NCI-H187 (cell line): ENCODE data around the gene ARHGAP35.
A peak's percentile ranks its signal among the peaks of the same experiment; 100 is the strongest.
"Not testable (repeated sequence)": the region's sequence is repeated elsewhere in the genome, so short reads cannot be mapped to it uniquely, and the experiment has no call there.

ENCODE experiments used
- DNase-seq, 2 experiments: peaks; one replicate each; lab custom pipeline; 2025; lab: John Stamatoyannopoulos, UW

ARHGAP35 gene

GRCh38 chr19:46871173-46871572 lies 10.4 kb downstream of the ARHGAP35 start:
- DNase-seq, result not testable (repeated sequence)

- no peak for DNase-seq
Measured at GRCh38 chr19:46872967-46873366, 12.2 kb downstream of the ARHGAP35 start.

GRCh38 chr19:46875234-46875633 lies 14.4 kb downstream of the ARHGAP35 start:
- no peak for DNase-seq

GRCh38 chr19:46875657-46876056 lies 14.9 kb downstream of the ARHGAP35 start:
- no peak for DNase-seq

- DNase-seq, result no peak
Measured at GRCh38 chr19:46878613-46879375, 18.0 kb downstream of the ARHGAP35 start.

GRCh38 chr19:46880431-46880830 lies 19.6 kb downstream of the ARHGAP35 start:
- no peak for DNase-seq

- DNase-seq, result no peak
Measured at GRCh38 chr19:46881092-46881491, 20.3 kb downstream of the ARHGAP35 start.

- DNase-seq, result no peak
Measured at GRCh38 chr19:46882034-46882433, 21.2 kb downstream of the ARHGAP35 start.

GRCh38 chr19:46882751-46883150 lies 22.0 kb downstream of the ARHGAP35 start:
- DNase-seq, result not testable (repeated sequence)

GRCh38 chr19:46885411-46885810 lies 24.6 kb downstream of the ARHGAP35 start:
- no peak for DNase-seq

GRCh38 chr19:46886546-46887239 lies 25.9 kb downstream of the ARHGAP35 start:
- no peak for DNase-seq

GRCh38 chr19:46887240-46887782 lies 26.5 kb downstream of the ARHGAP35 start:
- DNase-seq, result no peak

GRCh38 chr19:46890423-46891170 lies 29.8 kb downstream of the ARHGAP35 start:
- no peak for DNase-seq

- peak; percentile 70 to 90 for DNase-seq
Measured at GRCh38 chr19:46892252-46893179, 31.7 kb downstream of the ARHGAP35 start.

- DNase-seq, result no peak
Measured at GRCh38 chr19:46896076-46896794, 35.4 kb downstream of the ARHGAP35 start.

- no peak for DNase-seq
Measured at GRCh38 chr19:46898731-46899130, 37.9 kb downstream of the ARHGAP35 start.

- DNase-seq, result no peak
Measured at GRCh38 chr19:46900341-46900740, 39.5 kb downstream of the ARHGAP35 start.

- no peak for DNase-seq
Measured at GRCh38 chr19:46901701-46902401, 41.1 kb downstream of the ARHGAP35 start.

GRCh38 chr19:46902402-46902766 lies 41.6 kb downstream of the ARHGAP35 start:
- no peak for DNase-seq

GRCh38 chr19:46903458-46903857 lies 42.7 kb downstream of the ARHGAP35 start:
- no peak for DNase-seq
